GM10266 (cell line): ENCODE results near the gene MOB2.

Experiments used
- DNase-seq: peaks from one replicate; pipeline ENCODE4 v3.0.0; 2012; ENCODE audit errors: extremely low spot score
- TF ChIP-seq, protein P1 (sequence below): IDR thresholded peaks from 2 replicates; pipeline ENCODE4 v1.5.1; 2012; ENCODE audit warnings: mild to moderate bottlenecking, low read depth; ENCODE audit not compliant: control insufficient read depth, insufficient read depth; ENCODE audit errors: missing control alignments

The MOB2 gene

GRCh38 chr11:1531449-1532013 is 45.0 kb upstream of the MOB2 start:
- TF ChIP-seq, protein P1, sequence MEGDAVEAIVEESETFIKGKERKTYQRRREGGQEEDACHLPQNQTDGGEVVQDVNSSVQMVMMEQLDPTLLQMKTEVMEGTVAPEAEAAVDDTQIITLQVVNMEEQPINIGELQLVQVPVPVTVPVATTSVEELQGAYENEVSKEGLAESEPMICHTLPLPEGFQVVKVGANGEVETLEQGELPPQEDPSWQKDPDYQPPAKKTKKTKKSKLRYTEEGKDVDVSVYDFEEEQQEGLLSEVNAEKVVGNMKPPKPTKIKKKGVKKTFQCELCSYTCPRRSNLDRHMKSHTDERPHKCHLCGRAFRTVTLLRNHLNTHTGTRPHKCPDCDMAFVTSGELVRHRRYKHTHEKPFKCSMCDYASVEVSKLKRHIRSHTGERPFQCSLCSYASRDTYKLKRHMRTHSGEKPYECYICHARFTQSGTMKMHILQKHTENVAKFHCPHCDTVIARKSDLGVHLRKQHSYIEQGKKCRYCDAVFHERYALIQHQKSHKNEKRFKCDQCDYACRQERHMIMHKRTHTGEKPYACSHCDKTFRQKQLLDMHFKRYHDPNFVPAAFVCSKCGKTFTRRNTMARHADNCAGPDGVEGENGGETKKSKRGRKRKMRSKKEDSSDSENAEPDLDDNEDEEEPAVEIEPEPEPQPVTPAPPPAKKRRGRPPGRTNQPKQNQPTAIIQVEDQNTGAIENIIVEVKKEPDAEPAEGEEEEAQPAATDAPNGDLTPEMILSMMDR, result no peak
- no peak for DNase-seq

GRCh38 chr11:1530686-1531448 is 44.3 kb upstream of the MOB2 start:
- TF ChIP-seq, protein P1, result no peak
- no peak for DNase-seq

- no peak for DNase-seq
- TF ChIP-seq, protein P1, result no peak
Observed at GRCh38 chr11:1529774-1530173, 43.2 kb upstream of the MOB2 start.

- TF ChIP-seq, protein P1, result no peak
- DNase-seq, result no peak
Observed at GRCh38 chr11:1529286-1529685, 42.7 kb upstream of the MOB2 start.

- TF ChIP-seq, protein P1, result no peak
- no peak for DNase-seq
Observed at GRCh38 chr11:1528710-1529109, 42.1 kb upstream of the MOB2 start.

DNA sequence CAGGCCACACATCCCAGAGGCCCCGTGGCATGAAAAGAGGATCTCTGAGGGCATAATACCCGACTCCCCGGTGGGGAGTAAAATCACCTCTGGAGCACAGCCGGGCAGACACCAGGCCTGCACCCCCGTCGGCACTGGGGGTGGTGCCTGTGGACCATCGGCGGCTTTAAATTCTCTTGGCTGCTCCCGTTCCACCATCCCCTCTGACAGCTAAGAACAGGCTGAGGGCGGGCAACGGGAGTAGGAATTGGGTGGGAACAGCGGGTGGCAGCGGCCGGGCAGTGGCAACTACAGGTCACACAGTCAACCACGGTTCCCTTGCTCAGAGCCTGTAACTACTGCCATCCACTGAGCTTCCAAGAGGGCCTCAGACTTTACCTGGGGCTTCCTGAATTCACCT is 40.2 kb upstream of the MOB2 start:
- DNase-seq, result no peak
- TF ChIP-seq, protein P1, result no peak

DNA sequence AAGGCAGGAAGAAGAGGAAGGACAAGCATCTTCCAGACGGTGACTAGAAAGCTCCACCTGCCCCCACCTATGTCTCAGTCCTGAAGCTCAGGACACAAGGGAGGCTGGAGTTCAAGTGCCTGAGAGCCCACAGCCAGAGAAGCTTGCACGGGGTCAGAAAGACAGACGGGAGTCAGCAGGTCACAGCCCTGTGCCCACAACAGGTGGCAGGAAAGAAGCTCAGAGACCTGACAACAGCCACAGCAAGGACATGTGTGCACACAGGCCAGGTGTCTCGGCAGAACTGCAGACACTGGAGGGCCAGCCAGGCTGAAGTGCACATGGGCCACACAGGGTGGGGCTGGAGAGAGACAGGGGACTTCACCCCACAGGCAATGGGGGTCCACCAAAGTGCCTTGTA is 37.2 kb upstream of the MOB2 start:
- DNase-seq, result no peak
- TF ChIP-seq, protein P1, result no peak
